Mesodermal cell (in vitro differentiated cells): Measurements from ENCODE around the gene KRT84.
"Not testable (repeated sequence)": the region's sequence is repeated elsewhere in the genome, so short reads cannot be mapped to it uniquely, and the experiment has no call there.

Experiments used
- H3K27ac ChIP-seq: 2 replicates; pipeline ENCODE4 v1.7.0; 2013; ENCODE audit warnings: mild to moderate bottlenecking, low read depth, low read length, moderate library complexity; ENCODE audit not compliant: severe bottlenecking
- H3K36me3 ChIP-seq: 2 replicates; pipeline ENCODE4 v1.7.1; 2013; ENCODE audit warnings: mild to moderate bottlenecking, low read length, moderate library complexity; ENCODE audit not compliant: control insufficient read depth, insufficient read depth
- H3K4me1 ChIP-seq: one replicate; pipeline ENCODE4 v1.7.1; 2013; ENCODE audit warnings: mild to moderate bottlenecking, low read length; ENCODE audit not compliant: insufficient read depth, control insufficient read depth, poor library complexity, severe bottlenecking
- H3K4me3 ChIP-seq: 2 replicates; pipeline ENCODE4 v1.7.0; 2013; ENCODE audit warnings: low read length, control low read depth, mild to moderate bottlenecking; ENCODE audit not compliant: insufficient read depth, poor library complexity, severe bottlenecking; ENCODE audit errors: extremely low read depth
- H3K9me3 ChIP-seq: 2 replicates; pipeline ENCODE4 v1.7.1; 2013; ENCODE audit warnings: mild to moderate bottlenecking, low read length, moderate library complexity; ENCODE audit not compliant: control insufficient read depth
- WGBS, 2 experiments: methylation state at CpG; one replicate each; pipeline ENCODE4 v1.1.5; 2013; ENCODE audit warnings: missing lambda C conversion rate in 2 of 2; ENCODE audit not compliant: insufficient coverage in 2 of 2; 5-methylcytosine and 5-hydroxymethylcytosine counted together

Gene KRT84

GRCh38 chr12:52351196-52352059, 34.0 kb downstream of the KRT84 start:
- 83 to 84% methylated on average over 7 to 8 of the region's 9 CpGs for WGBS, 2 experiments
- no peaks in the 10 kb centered on the region for H3K4me1 ChIP-seq

GRCh38 chr12:52350786-52351185, 34.7 kb downstream of the KRT84 start:
- no peaks in the 10 kb centered on the region for H3K36me3 ChIP-seq
- peaks cover under 1% of the 10 kb centered on the region for H3K4me1 ChIP-seq
- 77 to 88% methylated on average over 5 of the region's 5 CpGs for WGBS, 2 experiments
- no peaks in the 10 kb centered on the region for H3K9me3 ChIP-seq
- no peak overlapping the region for H3K27ac ChIP-seq
- no peak overlapping the region for H3K4me3 ChIP-seq

More at GRCh38 chr12:52351196-52352059, 34.0 kb downstream of the KRT84 start:
- Histone ChIP-seq H3K27ac (no peak overlapping the region), H3K4me3 (no peak overlapping the region), H3K36me3 (no peaks in the 10 kb centered on the region), H3K9me3 (no peaks in the 10 kb centered on the region)

- H3K27ac ChIP-seq: no peak overlapping the region
- WGBS, 2 experiments: 94 to 95% methylated on average over 7 to 8 of the region's 8 CpGs
Observed at GRCh38 chr12:52350021-52350620, 35.3 kb downstream of the KRT84 start.

GRCh38 chr12:52349196-52349595, 36.3 kb downstream of the KRT84 start:
- H3K9me3 ChIP-seq: no peaks in the 10 kb centered on the region
- no peak overlapping the region for H3K27ac ChIP-seq
- H3K36me3 ChIP-seq: no peaks in the 10 kb centered on the region
- 92% methylated on average over 5 of the region's 6 CpGs for WGBS, 2 experiments
- H3K4me1 ChIP-seq: peaks cover 5% of the 10 kb centered on the region
- H3K4me3 ChIP-seq: no peak overlapping the region

More at GRCh38 chr12:52350021-52350620, 35.3 kb downstream of the KRT84 start:
- no peaks in the 10 kb centered on the region for H3K36me3 ChIP-seq
- peaks cover 5% of the 10 kb centered on the region for H3K4me1 ChIP-seq
- no peak overlapping the region for H3K4me3 ChIP-seq
- H3K9me3 ChIP-seq: no peaks in the 10 kb centered on the region

GRCh38 chr12:52347551-52348510, 37.6 kb downstream of the KRT84 start:
- no peaks in the 10 kb centered on the region for H3K36me3 ChIP-seq
- peaks cover 10% of the 10 kb centered on the region for H3K9me3 ChIP-seq
- no peak overlapping the region for H3K27ac ChIP-seq
- H3K4me1 ChIP-seq: peaks cover 5% of the 10 kb centered on the region
- 74 to 77% methylated on average over 16 of the region's 16 CpGs for WGBS, 2 experiments
- H3K4me3 ChIP-seq: no peak overlapping the region

- no peak overlapping the region for H3K27ac ChIP-seq
Observed at GRCh38 chr12:52347016-52347415, 38.4 kb downstream of the KRT84 start.

GRCh38 chr12:52346593-52346992, 38.9 kb downstream of the KRT84 start:
- peaks cover 5% of the 10 kb centered on the region for H3K4me1 ChIP-seq
- peaks cover 10% of the 10 kb centered on the region for H3K9me3 ChIP-seq
- no peak overlapping the region for H3K27ac ChIP-seq
- 44 to 48% methylated on average over 3 of the region's 4 CpGs for WGBS, 2 experiments
- no peaks in the 10 kb centered on the region for H3K36me3 ChIP-seq
- no peak overlapping the region for H3K4me3 ChIP-seq

More at GRCh38 chr12:52347016-52347415, 38.4 kb downstream of the KRT84 start:
- H3K36me3 ChIP-seq: no peaks in the 10 kb centered on the region
- H3K9me3 ChIP-seq: peaks cover 10% of the 10 kb centered on the region
- WGBS, 2 experiments: 72 to 97% methylated on average over 2 to 5 of the region's 9 CpGs
- peaks cover 5% of the 10 kb centered on the region for H3K4me1 ChIP-seq
- H3K4me3 ChIP-seq: no peak overlapping the region

GRCh38 chr12:52345041-52345440, 40.4 kb downstream of the KRT84 start:
- H3K27ac ChIP-seq, H3K4me1 ChIP-seq, H3K4me3 ChIP-seq, H3K36me3 ChIP-seq, H3K9me3 ChIP-seq: not testable (repeated sequence)
- WGBS, 2 experiments: 95 to 96% methylated on average over 2 to 8 of the region's 8 CpGs

- H3K4me1 ChIP-seq: peaks cover 5% of the 10 kb centered on the region
- H3K36me3 ChIP-seq: no peaks in the 10 kb centered on the region
- no peak overlapping the region for H3K4me3 ChIP-seq
- peaks cover 10% of the 10 kb centered on the region for H3K9me3 ChIP-seq
- 91 to 92% methylated on average over 10 to 11 of the region's 12 CpGs for WGBS, 2 experiments
- no peak overlapping the region for H3K27ac ChIP-seq
Observed at GRCh38 chr12:52344111-52344510, 41.3 kb downstream of the KRT84 start.

- 80 to 100% methylated on average over 1 of the region's 2 CpGs for WGBS, 2 experiments
Observed at GRCh38 chr12:52343550-52343949, 41.9 kb downstream of the KRT84 start.

More at GRCh38 chr12:52343550-52343949, 41.9 kb downstream of the KRT84 start:
- H3K4me1 ChIP-seq: peaks cover 5% of the 10 kb centered on the region
- H3K4me3 ChIP-seq: no peak overlapping the region
- H3K9me3 ChIP-seq: peaks cover 10% of the 10 kb centered on the region
- H3K27ac ChIP-seq: no peak overlapping the region
- no peaks in the 10 kb centered on the region for H3K36me3 ChIP-seq
